HFF-Myc (cell line): ENCODE results near the gene DOP1A.

Source experiments
- DNase-seq: peaks from one replicate; pipeline ENCODE4 v3.0.0-alpha.2; 2011; ENCODE audit warnings: low read depth; ENCODE audit errors: extremely low read depth
- H3K4me3 ChIP-seq: replicated peaks from 2 replicates; pipeline ENCODE4 v1.5.1; 2011; ENCODE audit warnings: low read depth, mild to moderate bottlenecking, control low read depth, low read length
- TF ChIP-seq, protein P1 (sequence below): IDR thresholded peaks from 2 replicates; pipeline ENCODE4 v1.5.1; 2012; ENCODE audit warnings: mild to moderate bottlenecking, low read depth, low read length, control low read depth; ENCODE audit errors: missing control alignments

The DOP1A gene

DNA sequence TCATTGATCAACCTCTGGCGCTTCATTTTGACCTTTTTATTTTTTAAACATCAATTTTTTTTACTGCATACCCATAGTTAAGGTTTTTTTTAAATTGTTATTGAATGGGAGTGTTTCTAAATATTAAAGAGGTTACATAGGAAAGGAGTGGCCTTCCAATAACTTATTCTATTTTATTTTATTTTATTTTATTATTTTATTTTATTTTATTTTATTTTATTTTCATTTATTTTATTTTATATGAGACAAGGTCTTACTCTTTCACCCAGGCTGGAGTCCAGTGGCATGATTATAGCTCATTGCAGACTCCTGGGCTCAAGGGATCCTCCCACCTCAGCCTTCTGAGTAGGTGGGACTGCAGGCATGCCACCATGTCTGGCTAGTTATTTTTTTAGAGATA lies 30.2 kb downstream of the DOP1A start:
- DNase-seq, result no peak
- H3K4me3 ChIP-seq, result no peak overlapping the region
- TF ChIP-seq, protein P1, sequence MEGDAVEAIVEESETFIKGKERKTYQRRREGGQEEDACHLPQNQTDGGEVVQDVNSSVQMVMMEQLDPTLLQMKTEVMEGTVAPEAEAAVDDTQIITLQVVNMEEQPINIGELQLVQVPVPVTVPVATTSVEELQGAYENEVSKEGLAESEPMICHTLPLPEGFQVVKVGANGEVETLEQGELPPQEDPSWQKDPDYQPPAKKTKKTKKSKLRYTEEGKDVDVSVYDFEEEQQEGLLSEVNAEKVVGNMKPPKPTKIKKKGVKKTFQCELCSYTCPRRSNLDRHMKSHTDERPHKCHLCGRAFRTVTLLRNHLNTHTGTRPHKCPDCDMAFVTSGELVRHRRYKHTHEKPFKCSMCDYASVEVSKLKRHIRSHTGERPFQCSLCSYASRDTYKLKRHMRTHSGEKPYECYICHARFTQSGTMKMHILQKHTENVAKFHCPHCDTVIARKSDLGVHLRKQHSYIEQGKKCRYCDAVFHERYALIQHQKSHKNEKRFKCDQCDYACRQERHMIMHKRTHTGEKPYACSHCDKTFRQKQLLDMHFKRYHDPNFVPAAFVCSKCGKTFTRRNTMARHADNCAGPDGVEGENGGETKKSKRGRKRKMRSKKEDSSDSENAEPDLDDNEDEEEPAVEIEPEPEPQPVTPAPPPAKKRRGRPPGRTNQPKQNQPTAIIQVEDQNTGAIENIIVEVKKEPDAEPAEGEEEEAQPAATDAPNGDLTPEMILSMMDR, result no peak

DNA sequence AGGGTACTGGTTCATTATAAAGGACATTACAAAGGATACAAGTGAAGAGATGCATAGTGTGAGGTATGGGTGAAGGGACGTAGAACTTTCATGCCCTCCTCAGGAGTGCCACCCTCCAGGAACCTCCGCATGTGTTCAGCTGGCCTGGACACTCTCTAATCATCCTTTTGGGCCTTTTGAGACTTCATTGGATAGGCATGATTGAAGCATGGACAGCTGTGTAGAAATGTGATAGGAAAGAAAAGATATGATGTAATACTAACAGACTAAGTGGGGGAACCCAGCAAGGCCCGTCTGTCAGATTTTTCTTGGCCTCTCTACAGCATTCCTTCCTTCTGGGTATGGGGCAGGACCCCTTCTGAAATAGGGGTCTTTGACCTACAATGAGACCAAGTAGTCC lies 31.1 kb downstream of the DOP1A start:
- TF ChIP-seq, protein P1, result no peak
- H3K4me3 ChIP-seq, result no peak overlapping the region
- DNase-seq, result no peak

DNA sequence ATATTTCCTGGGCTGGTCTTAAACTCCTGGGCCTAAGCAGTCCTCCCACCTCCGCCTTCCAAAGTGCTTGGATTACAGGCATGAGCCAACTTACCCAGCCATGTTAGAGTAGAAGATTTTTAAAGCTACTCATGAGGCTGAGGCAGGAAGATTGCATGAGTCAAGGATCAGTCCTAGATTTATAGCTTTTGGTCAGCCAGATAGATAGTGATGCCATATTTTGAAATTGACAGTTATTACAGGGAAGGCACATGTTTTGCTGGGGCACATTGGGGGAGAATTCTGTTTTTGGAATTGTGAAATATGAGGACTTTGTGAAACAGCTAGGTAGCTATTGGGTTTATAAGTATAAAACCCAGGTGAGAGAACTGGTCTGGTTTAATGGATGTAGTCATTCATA lies 40.9 kb downstream of the DOP1A start:
- TF ChIP-seq, protein P1, result no peak
- DNase-seq, result no peak
- H3K4me3 ChIP-seq, result no peak overlapping the region

DNA sequence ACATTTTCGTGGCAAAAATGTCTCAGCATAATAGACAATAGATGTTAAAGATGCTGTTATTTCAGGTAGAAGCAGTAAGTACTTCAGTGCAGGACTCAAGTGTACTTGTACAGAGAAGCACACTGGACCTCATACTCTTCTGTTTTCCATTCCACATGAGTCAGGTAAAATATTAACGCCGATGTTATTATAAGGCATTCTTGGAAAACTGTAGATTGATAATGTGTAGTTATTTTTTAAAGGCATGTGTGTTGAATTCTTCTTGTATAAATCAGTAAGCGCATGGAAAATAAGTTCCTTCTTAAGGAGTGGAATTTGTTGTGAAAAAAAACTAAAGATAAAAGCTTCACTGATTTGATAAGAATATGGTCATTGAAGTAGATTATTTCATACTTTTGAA lies 45.8 kb downstream of the DOP1A start:
- TF ChIP-seq, protein P1, result no peak
- DNase-seq, result no peak
- H3K4me3 ChIP-seq, result no peak overlapping the region

DNA sequence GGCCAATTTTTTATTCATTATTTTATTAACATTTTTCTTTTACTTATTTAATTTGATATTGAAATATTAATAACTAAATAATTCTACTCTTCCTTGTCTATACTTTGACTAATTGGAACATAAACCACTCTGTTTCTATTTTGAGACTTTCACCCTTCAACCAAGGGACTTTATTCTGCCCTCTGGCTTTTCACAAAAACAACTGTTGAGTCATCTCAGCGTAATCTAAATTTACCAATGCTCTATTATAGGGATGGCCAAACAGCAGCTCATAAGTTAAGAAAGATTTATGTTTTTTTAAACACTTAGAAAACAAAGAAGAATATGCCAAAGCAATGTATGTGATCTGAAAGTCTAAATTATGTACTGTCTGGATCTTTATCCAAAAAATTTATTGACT lies 46.7 kb downstream of the DOP1A start:
- H3K4me3 ChIP-seq, result no peak overlapping the region
- TF ChIP-seq, protein P1, result no peak
- no peak for DNase-seq

DNA sequence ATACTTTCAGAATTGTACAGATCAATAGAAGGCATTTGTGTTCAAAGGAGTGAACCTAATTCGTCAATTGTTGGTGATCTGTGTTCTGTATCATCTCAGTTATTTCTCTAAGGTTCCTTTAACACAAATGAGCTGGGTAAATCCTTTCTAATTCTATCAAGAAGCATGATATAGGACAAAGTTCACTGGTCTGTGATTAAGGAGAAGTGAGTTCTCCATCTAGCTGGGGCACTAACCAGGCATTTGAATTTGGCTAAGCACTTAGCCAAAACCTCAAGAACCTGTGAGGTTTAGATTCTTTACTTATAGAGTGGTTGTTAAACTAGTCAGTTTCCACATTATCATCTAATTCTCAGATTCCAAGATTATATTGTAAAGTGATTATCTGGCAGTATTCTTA lies 50.3 kb downstream of the DOP1A start:
- TF ChIP-seq, protein P1, result no peak
- no peak for DNase-seq
- H3K4me3 ChIP-seq, result no peak overlapping the region

DNA sequence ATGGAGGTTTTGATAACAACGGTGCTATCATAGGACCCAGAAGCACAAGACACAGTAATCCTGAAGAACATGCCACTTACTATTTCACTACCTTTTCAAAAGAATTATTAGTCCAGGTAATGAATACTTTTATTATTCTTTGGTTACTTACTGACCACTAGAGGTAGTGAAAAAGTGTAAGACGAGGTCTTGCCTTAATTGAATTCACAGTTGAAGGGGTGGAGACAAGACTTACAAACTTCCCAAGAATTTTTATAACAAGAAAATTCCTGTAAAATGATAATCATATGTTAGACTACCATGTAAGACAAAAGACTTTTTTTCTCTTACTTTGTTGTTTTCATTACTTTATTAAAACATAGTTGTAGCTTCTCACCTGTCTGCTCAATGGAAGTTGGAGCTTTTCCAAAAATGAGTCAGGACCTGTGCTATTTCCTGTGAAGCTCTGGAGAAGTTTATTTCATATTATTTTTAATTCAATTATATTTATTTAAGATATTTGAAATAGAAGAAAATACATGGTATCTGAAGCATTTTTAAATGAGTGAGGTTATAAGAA lies 52.4 kb downstream of the DOP1A start:
- TF ChIP-seq, protein P1, result no peak
- H3K4me3 ChIP-seq, result no peak overlapping the region
- no peak for DNase-seq
